GM12891 (cell line): ENCODE data around the gene MARCO.

Experiments
- PAX5 ChIP-seq: IDR thresholded peaks from 2 replicates; pipeline ENCODE4 v1.6.1; 2011; ENCODE audit warnings: low read length, moderate library complexity, mild to moderate bottlenecking; ENCODE audit not compliant: insufficient read depth, severe bottlenecking
- POLR2A ChIP-seq: IDR thresholded peaks from 2 replicates; pipeline ENCODE4 v1.6.1; 2011; ENCODE audit warnings: low read depth, low read length, control low read depth
- POLR2AphosphoS5 ChIP-seq: IDR thresholded peaks from 2 replicates; pipeline ENCODE4 v1.6.1; 2011; ENCODE audit warnings: low read depth, low read length, control low read depth
- POU2F2 ChIP-seq: IDR thresholded peaks from 2 replicates; pipeline ENCODE4 v1.6.1; 2011; ENCODE audit warnings: low read depth, mild to moderate bottlenecking, control low read depth, low read length, moderate library complexity
- TAF1 ChIP-seq: IDR thresholded peaks from 2 replicates; pipeline ENCODE4 v1.6.1; 2011; ENCODE audit warnings: low read depth, low read length, control low read depth

GRCh38 chr2:118907759-118908158 lies 34.2 kb upstream of the MARCO start:
- TF ChIP-seq PAX5 (no peak), POLR2A (no peak), POLR2AphosphoS5 (no peak), TAF1 (no peak), POU2F2 (no peak)
